ENCODE results near the gene FBXO28. TPM values are rescaled to one million over a fixed set of nuclear protein-coding genes. Genes with fewer than 3 reads are reported as not detected.

FBXO28 gene
- total and polyA plus RNA-seq, 2 experiments from 2014 or later: 17.1 to 26.6 TPM

GRCh38 chr1:224067207-224067606 is 46.7 kb upstream of the FBXO28 start:
- peaks cover 12% of the 10 kb centered on the region for H3K4me1 ChIP-seq (ENCODE audit: insufficient read depth)
- H2AFZ ChIP-seq: no peak overlapping the region
- no peaks in the 10 kb centered on the region for H3K27me3 ChIP-seq
- DNase-seq (ENCODE audit: low spot score): no peak
- H3K4me3 ChIP-seq: no peak overlapping the region
- no peaks in the 10 kb centered on the region for H4K20me1 ChIP-seq (ENCODE audit: insufficient read depth, poor library complexity, severe bottlenecking)
- H3K4me2 ChIP-seq: no peak overlapping the region
- no peaks in the 10 kb centered on the region for H3K36me3 ChIP-seq (replicated peaks; ENCODE audit: insufficient read depth, low read depth)
- H3K9me3 ChIP-seq (ENCODE audit: low read depth): no peaks in the 10 kb centered on the region
- TF ChIP-seq CTCF (IDR thresholded peaks at IDR 0.05; ENCODE audit: poor library complexity) (no peak), EZH2phosphoT487 (IDR thresholded peaks at IDR 0.05; ENCODE audit: low read depth, severe bottlenecking, unreplicated experiment) (no peak), EZH2 (IDR thresholded peaks at IDR 0.05; ENCODE audit: borderline replicate concordance) (no peak)
- no peaks in the 10 kb centered on the region for H3K79me2 ChIP-seq
- no peaks in the 10 kb centered on the region for H3K9me2 ChIP-seq (replicated peaks; ENCODE audit: insufficient read depth)
- H3K27ac ChIP-seq: no peak overlapping the region

- H3K4me1 ChIP-seq (ENCODE audit: insufficient read depth): peaks cover 12% of the 10 kb centered on the region
- H3K9me3 ChIP-seq (ENCODE audit: low read depth): no peaks in the 10 kb centered on the region
- no peak for DNase-seq (ENCODE audit: low spot score)
- H2AFZ ChIP-seq: no peak overlapping the region
- no peaks in the 10 kb centered on the region for H3K27me3 ChIP-seq
- H3K27ac ChIP-seq: peak overlapping the region; percentile 28
- H3K4me3 ChIP-seq: no peak overlapping the region
- TF ChIP-seq EZH2phosphoT487 (IDR thresholded peaks at IDR 0.05; ENCODE audit: low read depth, severe bottlenecking, unreplicated experiment): no peak
- no peaks in the 10 kb centered on the region for H3K9me2 ChIP-seq (replicated peaks; ENCODE audit: insufficient read depth)
- H3K36me3 ChIP-seq (replicated peaks; ENCODE audit: insufficient read depth, low read depth): no peaks in the 10 kb centered on the region
- WGBS (ENCODE audit: low lambda C conversion rate, missing lambda C conversion rate): 76% methylated on average over 3 of the region's 3 CpGs
- H3K4me2 ChIP-seq: no peak overlapping the region
- no peaks in the 10 kb centered on the region for H3K79me2 ChIP-seq
- no peaks in the 10 kb centered on the region for H4K20me1 ChIP-seq (ENCODE audit: insufficient read depth, poor library complexity, severe bottlenecking)
Observed at GRCh38 chr1:224067621-224068457, 46.1 kb upstream of the FBXO28 start.

- DNase-seq (ENCODE audit: low spot score): no peak
- H3K4me1 ChIP-seq (ENCODE audit: insufficient read depth): peaks cover 12% of the 10 kb centered on the region
- no peaks in the 10 kb centered on the region for H3K36me3 ChIP-seq (replicated peaks; ENCODE audit: insufficient read depth, low read depth)
- TF ChIP-seq EZH2 (IDR thresholded peaks at IDR 0.05; ENCODE audit: borderline replicate concordance): no peak
- TF ChIP-seq EZH2phosphoT487 (IDR thresholded peaks at IDR 0.05; ENCODE audit: low read depth, severe bottlenecking, unreplicated experiment): no peak
- TF ChIP-seq CTCF (IDR thresholded peaks at IDR 0.05; ENCODE audit: poor library complexity): no peak
- H4K20me1 ChIP-seq (ENCODE audit: insufficient read depth, poor library complexity, severe bottlenecking): no peaks in the 10 kb centered on the region
- no peaks in the 10 kb centered on the region for H3K9me3 ChIP-seq (ENCODE audit: low read depth)
- no peaks in the 10 kb centered on the region for H3K9me2 ChIP-seq (replicated peaks; ENCODE audit: insufficient read depth)
- H2AFZ ChIP-seq: no peak overlapping the region
- no peaks in the 10 kb centered on the region for H3K79me2 ChIP-seq
- H3K4me3 ChIP-seq: no peak overlapping the region
- 71% methylated on average over 4 of the region's 4 CpGs for WGBS (ENCODE audit: low lambda C conversion rate, missing lambda C conversion rate)
- H3K27me3 ChIP-seq: no peaks in the 10 kb centered on the region
- peak overlapping the region; percentile 28 for H3K27ac ChIP-seq
- H3K4me2 ChIP-seq: no peak overlapping the region
Observed at GRCh38 chr1:224068458-224069072, 45.3 kb upstream of the FBXO28 start.

GRCh38 chr1:224069138-224069537 is 44.8 kb upstream of the FBXO28 start:
- no peak for TF ChIP-seq EZH2phosphoT487 (IDR thresholded peaks at IDR 0.05; ENCODE audit: low read depth, severe bottlenecking, unreplicated experiment)
- TF ChIP-seq CTCF (IDR thresholded peaks at IDR 0.05; ENCODE audit: poor library complexity): no peak
- no peak for TF ChIP-seq EZH2 (IDR thresholded peaks at IDR 0.05; ENCODE audit: borderline replicate concordance)
- Histone ChIP-seq H3K79me2 (no peaks in the 10 kb centered on the region), H4K20me1 (ENCODE audit: insufficient read depth, poor library complexity, severe bottlenecking) (no peaks in the 10 kb centered on the region), H3K27ac (no peak overlapping the region), H3K9me2 (replicated peaks; ENCODE audit: insufficient read depth) (no peaks in the 10 kb centered on the region), H2AFZ (no peak overlapping the region), H3K9me3 (ENCODE audit: low read depth) (no peaks in the 10 kb centered on the region), H3K27me3 (no peaks in the 10 kb centered on the region), H3K36me3 (replicated peaks; ENCODE audit: insufficient read depth, low read depth) (no peaks in the 10 kb centered on the region), H3K4me2 (no peak overlapping the region), H3K4me3 (no peak overlapping the region), H3K4me1 (ENCODE audit: insufficient read depth) (peaks cover 11% of the 10 kb centered on the region)
- DNase-seq (ENCODE audit: low spot score): no peak
- 52% methylated on average over 3 of the region's 3 CpGs for WGBS (ENCODE audit: low lambda C conversion rate, missing lambda C conversion rate)

Measured in hepatocyte (in vitro differentiated cells).